ENCODE data around the gene GRM6. TPM values are rescaled to one million over a fixed set of nuclear protein-coding genes. Genes with fewer than 3 reads are reported as not detected.

The GRM6 gene
- total RNA-seq, 1 donor from 2014 or later, result not detected

DNA sequence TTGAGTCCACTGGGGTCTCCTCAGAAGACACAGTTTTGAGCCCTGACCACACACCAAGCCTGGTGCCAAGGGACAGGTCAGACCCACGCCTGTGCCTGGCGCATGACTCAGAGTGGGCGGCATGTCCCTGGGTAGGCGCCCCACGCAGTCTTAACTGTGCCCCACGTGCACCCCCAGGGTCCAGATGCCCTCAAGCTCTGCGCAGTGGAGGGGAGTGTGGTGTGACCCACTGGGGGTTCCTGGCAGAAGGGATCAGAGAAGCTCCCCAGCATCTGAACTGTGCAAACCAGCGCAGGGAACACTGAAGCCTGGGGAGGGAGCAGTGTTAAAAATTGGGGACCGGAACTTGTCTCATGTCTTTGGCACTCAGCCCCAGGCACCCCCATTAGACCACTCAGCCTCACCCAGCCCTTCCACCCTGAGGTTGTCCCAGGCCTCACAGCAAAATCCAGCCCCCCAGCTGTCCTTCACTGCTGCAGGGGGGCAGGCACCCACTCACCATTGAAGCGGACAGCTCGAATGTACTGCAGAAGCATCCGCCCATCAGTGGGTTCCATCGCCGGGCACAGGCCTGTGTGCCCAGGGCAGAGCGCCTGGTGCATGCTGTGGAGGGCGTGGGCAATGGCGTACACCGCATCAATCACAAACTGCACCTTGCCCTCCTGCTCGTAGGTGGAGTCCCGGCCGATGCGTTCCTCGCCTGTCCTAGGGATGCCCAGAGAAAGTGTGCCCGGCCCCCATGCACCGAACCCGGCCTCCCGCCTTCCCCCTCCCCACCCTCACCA is 6.5 kb downstream of the GRM6 start:
- no peak for TF ChIP-seq CTCF (IDR thresholded peaks at IDR 0.05; ENCODE audit: unreplicated experiment)
- no peak overlapping the region for H3K27ac Mint-ChIP-seq
- no peak for DNase-seq (ENCODE audit: low spot score in 2 of 2, unreplicated experiment in 2 of 2)
- H3K27me3 Mint-ChIP-seq (ENCODE audit: low read depth), result peaks cover 20% of the 10 kb centered on the region
- H3K36me3 Mint-ChIP-seq, result peaks cover 4% of the 10 kb centered on the region
- H3K4me1 Mint-ChIP-seq, result no peaks in the 10 kb centered on the region
- H3K4me3 Mint-ChIP-seq, result no peak overlapping the region
- H3K9me3 Mint-ChIP-seq, result peaks cover 26% of the 10 kb centered on the region

DNA sequence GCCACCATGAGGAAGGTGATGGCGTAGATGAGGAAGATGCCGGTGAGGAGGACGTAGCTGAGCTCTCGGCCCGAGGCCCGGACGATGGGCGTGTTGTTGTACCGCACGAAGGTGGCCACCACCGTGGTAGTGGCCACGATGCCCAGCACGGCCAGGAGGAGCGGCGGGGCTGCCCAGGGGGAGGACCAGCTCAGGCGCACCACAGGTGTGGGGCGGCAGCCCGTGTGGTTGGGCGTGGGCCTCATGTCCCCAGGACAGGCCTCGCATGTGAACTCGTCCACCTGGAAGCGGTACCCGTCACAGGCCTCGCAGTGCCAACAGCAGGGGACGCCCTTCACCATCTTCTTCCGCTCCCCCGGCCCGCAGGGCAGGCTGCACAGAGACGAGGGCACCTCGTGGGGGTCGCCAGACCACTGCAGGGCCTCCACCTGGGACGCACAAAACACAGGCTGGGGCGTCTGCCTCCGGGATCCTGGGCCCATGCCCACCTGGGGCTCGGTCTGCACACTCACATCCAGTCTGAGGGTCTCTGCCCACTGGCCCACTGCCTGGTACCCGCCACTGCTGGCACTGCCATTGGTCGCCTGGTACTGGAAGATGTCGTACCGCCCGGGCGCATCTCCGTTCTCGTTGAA is 8.7 kb downstream of the GRM6 start:
- peaks cover 37% of the 10 kb centered on the region for H3K9me3 Mint-ChIP-seq
- no peak overlapping the region for H3K4me3 Mint-ChIP-seq
- H3K27me3 Mint-ChIP-seq (ENCODE audit: low read depth), result no peaks in the 10 kb centered on the region
- H3K4me1 Mint-ChIP-seq, result no peaks in the 10 kb centered on the region
- peaks cover 5% of the 10 kb centered on the region for H3K36me3 Mint-ChIP-seq
- no peak for DNase-seq (ENCODE audit: low spot score in 2 of 2, unreplicated experiment in 2 of 2)
- H3K27ac Mint-ChIP-seq, result no peak overlapping the region
- TF ChIP-seq CTCF (IDR thresholded peaks at IDR 0.05; ENCODE audit: unreplicated experiment), result no peak

- H3K4me1 Mint-ChIP-seq, result no peaks in the 10 kb centered on the region
- no peak overlapping the region for H3K4me3 Mint-ChIP-seq
- H3K27me3 Mint-ChIP-seq (ENCODE audit: low read depth), result no peaks in the 10 kb centered on the region
- no peak overlapping the region for H3K27ac Mint-ChIP-seq
- H3K36me3 Mint-ChIP-seq, result peaks cover 3% of the 10 kb centered on the region
- DNase-seq (ENCODE audit: low spot score in 2 of 2, unreplicated experiment in 2 of 2), result no peak
- TF ChIP-seq CTCF (IDR thresholded peaks at IDR 0.05; ENCODE audit: unreplicated experiment), result no peak
- peaks cover 45% of the 10 kb centered on the region for H3K9me3 Mint-ChIP-seq
These were observed 10.7 kb downstream of the GRM6 start for GRCh38 chr5:178984145-178985072.

- Mint-ChIP-seq H3K27ac (no peak overlapping the region), H3K4me1 (no peaks in the 10 kb centered on the region), H3K9me3 (peaks cover 48% of the 10 kb centered on the region), H3K27me3 (ENCODE audit: low read depth) (no peaks in the 10 kb centered on the region), H3K36me3 (peaks cover 3% of the 10 kb centered on the region), H3K4me3 (no peak overlapping the region)
- no peak for DNase-seq (ENCODE audit: low spot score in 2 of 2, unreplicated experiment in 2 of 2)
- no peak for TF ChIP-seq CTCF (IDR thresholded peaks at IDR 0.05; ENCODE audit: unreplicated experiment)
These were observed 11.4 kb downstream of the GRM6 start for GRCh38 chr5:178983728-178984127.

GRCh38 chr5:178982941-178983340 is 12.2 kb downstream of the GRM6 start:
- H3K27ac Mint-ChIP-seq, result no peak overlapping the region
- H3K9me3 Mint-ChIP-seq, result peaks cover 52% of the 10 kb centered on the region
- H3K27me3 Mint-ChIP-seq (ENCODE audit: low read depth), result no peaks in the 10 kb centered on the region
- no peak for TF ChIP-seq CTCF (IDR thresholded peaks at IDR 0.05; ENCODE audit: unreplicated experiment)
- no peak overlapping the region for H3K4me3 Mint-ChIP-seq
- no peak for DNase-seq (ENCODE audit: low spot score in 2 of 2, unreplicated experiment in 2 of 2)
- H3K36me3 Mint-ChIP-seq, result peaks cover 5% of the 10 kb centered on the region
- no peaks in the 10 kb centered on the region for H3K4me1 Mint-ChIP-seq
